Measurements from ENCODE around the gene RABL2A. TPM values are rescaled to one million over a fixed set of nuclear protein-coding genes. Genes with fewer than 3 reads are reported as not detected.
"Not testable (repeated sequence)": the region's sequence is repeated elsewhere in the genome, so short reads cannot be mapped to it uniquely, and the experiment has no call there.

Gene RABL2A
- total RNA-seq, 1 experiment from 2014 or later: 17.6 TPM

DNA sequence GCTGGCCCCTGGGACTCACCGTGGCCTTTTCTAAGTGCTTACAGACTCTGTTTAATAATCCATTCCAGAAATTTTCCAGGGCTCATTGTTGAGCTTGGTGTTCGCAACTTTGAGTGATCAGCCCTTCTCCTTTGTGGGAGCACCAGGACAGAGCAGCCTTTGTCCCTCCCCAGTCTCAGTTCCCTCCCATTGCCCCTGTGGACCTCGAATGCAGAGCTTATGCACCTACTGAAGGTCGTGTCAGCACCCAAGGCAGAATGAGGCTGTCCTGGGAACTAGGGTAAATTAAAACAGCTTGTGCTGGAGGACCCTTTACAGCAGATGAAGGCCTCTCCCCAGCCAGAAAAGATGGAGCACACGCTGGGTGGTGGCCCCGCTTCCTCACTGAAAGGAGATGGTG is 33.8 kb upstream of the RABL2A start:
- H3K27ac Mint-ChIP-seq (ENCODE audit: low read depth, unreplicated experiment): not testable (repeated sequence)

DNA sequence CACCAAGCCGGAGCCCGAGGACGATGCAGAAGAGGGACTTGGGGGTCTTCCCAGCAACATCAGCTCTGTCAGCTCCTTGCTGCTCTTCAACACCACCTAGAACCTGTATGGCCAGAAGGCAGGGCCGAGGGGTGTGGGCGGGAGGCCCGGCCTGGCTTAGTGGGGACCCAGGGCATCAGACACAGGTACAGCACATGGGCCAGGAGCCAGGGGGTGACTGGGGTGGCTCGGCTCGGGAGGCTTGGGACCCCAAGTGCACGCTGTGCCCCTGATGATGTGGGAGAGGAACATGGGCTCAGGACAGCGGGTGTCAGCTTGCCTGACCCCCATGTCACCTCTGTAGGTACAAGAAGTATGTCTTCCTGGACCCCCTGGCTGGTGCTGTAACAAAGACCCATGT is 31.3 kb upstream of the RABL2A start:
- POLR2A ChIA-PET; H3K27me3 Mint-ChIP-seq (ENCODE audit: insufficient read depth, unreplicated experiment); H3K9me3 Mint-ChIP-seq (ENCODE audit: unreplicated experiment); BruUV-seq (replicated peaks); H3K27ac Mint-ChIP-seq (ENCODE audit: low read depth, unreplicated experiment); H3K4me1 Mint-ChIP-seq (ENCODE audit: insufficient read depth, unreplicated experiment); CTCF ChIA-PET; intact Hi-C loops (cut with micrococcal nuclease); H3K36me3 Mint-ChIP-seq (ENCODE audit: insufficient read depth, unreplicated experiment); DNase-seq (ENCODE audit: unreplicated experiment); H3K4me3 Mint-ChIP-seq (ENCODE audit: unreplicated experiment): not testable (repeated sequence)

More for the DNA sequence above, 33.8 kb upstream of the RABL2A start:
- POLR2A ChIA-PET; H3K9me3 Mint-ChIP-seq (ENCODE audit: unreplicated experiment); BruUV-seq (replicated peaks); intact Hi-C loops (cut with micrococcal nuclease); H3K4me3 Mint-ChIP-seq (ENCODE audit: unreplicated experiment); H3K36me3 Mint-ChIP-seq (ENCODE audit: insufficient read depth, unreplicated experiment); H3K4me1 Mint-ChIP-seq (ENCODE audit: insufficient read depth, unreplicated experiment); DNase-seq (ENCODE audit: unreplicated experiment); H3K27me3 Mint-ChIP-seq (ENCODE audit: insufficient read depth, unreplicated experiment); CTCF ChIA-PET: not testable (repeated sequence)

DNA sequence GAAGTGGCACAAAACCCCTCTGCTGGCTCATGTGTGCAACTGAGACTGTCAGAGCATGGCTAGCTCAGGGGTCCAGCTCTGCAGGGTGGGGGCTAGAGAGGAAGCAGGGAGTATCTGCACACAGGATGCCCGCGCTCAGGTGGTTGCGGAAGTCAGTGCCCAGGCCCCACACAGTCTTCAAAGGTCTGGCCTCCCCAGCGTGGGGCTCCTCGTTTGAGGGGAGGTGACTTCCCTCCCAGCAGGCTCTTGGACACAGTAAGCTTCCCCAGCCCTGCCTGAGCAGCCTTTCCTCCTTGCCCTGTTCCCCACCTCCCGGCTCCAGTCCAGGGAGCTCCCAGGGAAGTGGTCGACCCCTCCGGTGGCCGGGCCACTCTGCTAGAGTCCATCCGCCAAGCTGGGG is 29.9 kb upstream of the RABL2A start:
- H3K4me3 Mint-ChIP-seq (ENCODE audit: unreplicated experiment); intact Hi-C loops (cut with micrococcal nuclease); BruUV-seq (replicated peaks); CTCF ChIA-PET; H3K9me3 Mint-ChIP-seq (ENCODE audit: unreplicated experiment); H3K4me1 Mint-ChIP-seq (ENCODE audit: insufficient read depth, unreplicated experiment); POLR2A ChIA-PET; H3K27ac Mint-ChIP-seq (ENCODE audit: low read depth, unreplicated experiment); DNase-seq (ENCODE audit: unreplicated experiment); H3K27me3 Mint-ChIP-seq (ENCODE audit: insufficient read depth, unreplicated experiment): not testable (repeated sequence)
- H3K36me3 Mint-ChIP-seq (ENCODE audit: insufficient read depth, unreplicated experiment): peaks cover 14% of the 10 kb centered on the region

DNA sequence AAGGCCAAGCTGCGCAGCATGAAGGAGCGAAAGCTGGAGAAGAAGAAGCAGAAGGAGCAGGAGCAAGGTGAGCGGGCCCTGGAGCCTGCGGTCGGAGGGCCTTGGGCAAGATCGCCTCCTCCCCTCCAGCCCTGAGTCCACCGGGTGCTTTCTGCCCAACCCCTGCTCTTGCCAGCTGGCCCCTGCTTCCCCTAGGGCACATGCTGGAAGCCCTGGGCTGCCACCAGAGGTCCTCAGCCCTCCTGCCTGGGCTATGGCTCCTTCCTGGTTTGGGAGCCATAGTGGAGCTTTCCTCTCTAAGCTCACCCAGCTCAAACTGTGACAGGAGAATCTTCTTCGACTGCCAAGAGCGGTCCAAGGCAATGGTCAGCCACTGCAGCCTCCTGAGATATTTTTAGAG is 29.5 kb upstream of the RABL2A start:
- H3K9me3 Mint-ChIP-seq (ENCODE audit: unreplicated experiment); H3K27me3 Mint-ChIP-seq (ENCODE audit: insufficient read depth, unreplicated experiment); intact Hi-C loops (cut with micrococcal nuclease); H3K4me1 Mint-ChIP-seq (ENCODE audit: insufficient read depth, unreplicated experiment); H3K27ac Mint-ChIP-seq (ENCODE audit: low read depth, unreplicated experiment); POLR2A ChIA-PET; DNase-seq (ENCODE audit: unreplicated experiment); CTCF ChIA-PET; BruUV-seq (replicated peaks); H3K4me3 Mint-ChIP-seq (ENCODE audit: unreplicated experiment): not testable (repeated sequence)
- peaks cover 14% of the 10 kb centered on the region for H3K36me3 Mint-ChIP-seq (ENCODE audit: insufficient read depth, unreplicated experiment)
- TF ChIP-seq, protein P1, sequence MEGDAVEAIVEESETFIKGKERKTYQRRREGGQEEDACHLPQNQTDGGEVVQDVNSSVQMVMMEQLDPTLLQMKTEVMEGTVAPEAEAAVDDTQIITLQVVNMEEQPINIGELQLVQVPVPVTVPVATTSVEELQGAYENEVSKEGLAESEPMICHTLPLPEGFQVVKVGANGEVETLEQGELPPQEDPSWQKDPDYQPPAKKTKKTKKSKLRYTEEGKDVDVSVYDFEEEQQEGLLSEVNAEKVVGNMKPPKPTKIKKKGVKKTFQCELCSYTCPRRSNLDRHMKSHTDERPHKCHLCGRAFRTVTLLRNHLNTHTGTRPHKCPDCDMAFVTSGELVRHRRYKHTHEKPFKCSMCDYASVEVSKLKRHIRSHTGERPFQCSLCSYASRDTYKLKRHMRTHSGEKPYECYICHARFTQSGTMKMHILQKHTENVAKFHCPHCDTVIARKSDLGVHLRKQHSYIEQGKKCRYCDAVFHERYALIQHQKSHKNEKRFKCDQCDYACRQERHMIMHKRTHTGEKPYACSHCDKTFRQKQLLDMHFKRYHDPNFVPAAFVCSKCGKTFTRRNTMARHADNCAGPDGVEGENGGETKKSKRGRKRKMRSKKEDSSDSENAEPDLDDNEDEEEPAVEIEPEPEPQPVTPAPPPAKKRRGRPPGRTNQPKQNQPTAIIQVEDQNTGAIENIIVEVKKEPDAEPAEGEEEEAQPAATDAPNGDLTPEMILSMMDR (IDR thresholded peaks at IDR 0.05; ENCODE audit: unreplicated experiment): peak; percentile 7

DNA sequence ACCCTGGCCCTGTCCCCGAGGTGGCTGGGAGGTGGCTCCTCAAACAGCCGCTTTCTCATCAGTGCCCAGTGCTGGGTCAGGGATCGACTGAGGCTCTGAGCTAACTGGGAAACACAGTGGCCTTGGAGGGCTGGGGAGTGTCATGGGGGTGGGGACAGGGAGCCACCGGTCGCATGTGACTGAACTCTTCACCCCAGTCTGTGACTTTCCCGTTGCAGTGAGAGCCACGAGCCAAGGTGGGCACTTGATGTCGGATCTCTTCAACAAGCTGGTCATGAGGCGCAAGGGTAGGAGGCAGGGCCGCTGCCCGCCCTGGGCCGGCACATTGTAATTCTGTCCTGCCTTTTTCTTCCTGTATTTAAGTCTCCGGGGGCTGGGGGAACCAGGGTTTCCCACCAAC is 28.9 kb upstream of the RABL2A start:
- H3K36me3 Mint-ChIP-seq (ENCODE audit: insufficient read depth, unreplicated experiment): peaks cover 14% of the 10 kb centered on the region
- POLR2A ChIA-PET; intact Hi-C loops (cut with micrococcal nuclease); H3K9me3 Mint-ChIP-seq (ENCODE audit: unreplicated experiment); H3K27ac Mint-ChIP-seq (ENCODE audit: low read depth, unreplicated experiment); DNase-seq (ENCODE audit: unreplicated experiment); H3K27me3 Mint-ChIP-seq (ENCODE audit: insufficient read depth, unreplicated experiment); H3K4me1 Mint-ChIP-seq (ENCODE audit: insufficient read depth, unreplicated experiment); BruUV-seq (replicated peaks); H3K4me3 Mint-ChIP-seq (ENCODE audit: unreplicated experiment); CTCF ChIA-PET: not testable (repeated sequence)

DNA sequence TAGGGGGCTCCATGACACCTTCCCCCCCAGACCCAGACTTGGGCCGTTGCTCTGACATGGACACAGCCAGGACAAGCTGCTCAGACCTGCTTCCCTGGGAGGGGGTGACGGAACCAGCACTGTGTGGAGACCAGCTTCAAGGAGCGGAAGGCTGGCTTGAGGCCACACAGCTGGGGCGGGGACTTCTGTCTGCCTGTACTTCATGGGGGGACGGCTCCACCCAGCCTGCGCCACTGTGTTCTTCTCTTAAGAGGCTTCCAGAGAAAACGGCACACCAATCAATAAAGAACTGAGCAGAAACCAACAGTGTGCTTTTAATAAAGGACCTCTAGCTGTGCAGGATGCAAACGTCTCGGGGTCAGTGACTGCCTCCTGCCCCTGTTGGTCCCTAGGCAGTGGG is 28.3 kb upstream of the RABL2A start:
- H3K27me3 Mint-ChIP-seq (ENCODE audit: insufficient read depth, unreplicated experiment); BruUV-seq (replicated peaks); intact Hi-C loops (cut with micrococcal nuclease); DNase-seq (ENCODE audit: unreplicated experiment); H3K9me3 Mint-ChIP-seq (ENCODE audit: unreplicated experiment); H3K4me1 Mint-ChIP-seq (ENCODE audit: insufficient read depth, unreplicated experiment); H3K27ac Mint-ChIP-seq (ENCODE audit: low read depth, unreplicated experiment); H3K4me3 Mint-ChIP-seq (ENCODE audit: unreplicated experiment); CTCF ChIA-PET; POLR2A ChIA-PET: not testable (repeated sequence)
- peaks cover 14% of the 10 kb centered on the region for H3K36me3 Mint-ChIP-seq (ENCODE audit: insufficient read depth, unreplicated experiment)

DNA sequence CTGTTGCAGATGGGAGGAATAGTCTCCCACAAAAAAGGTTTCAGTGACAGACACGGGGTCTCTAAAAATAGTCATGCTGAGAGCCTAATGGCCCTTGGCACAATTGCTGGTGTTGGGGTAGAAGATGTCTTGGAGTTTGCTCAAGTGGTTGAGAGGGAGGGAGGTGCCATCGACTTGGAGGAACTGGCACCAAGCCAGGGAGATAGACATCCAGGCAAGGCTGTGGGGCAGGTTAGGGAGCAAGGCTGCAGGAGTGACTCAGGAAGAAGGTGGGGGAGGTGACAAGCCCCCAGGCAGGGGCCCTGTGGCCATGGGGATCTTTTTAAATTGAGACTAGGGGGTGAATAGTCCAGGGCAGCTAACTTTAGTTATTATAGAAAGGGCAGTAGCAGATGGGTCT is 27.9 kb upstream of the RABL2A start:
- H3K9me3 Mint-ChIP-seq (ENCODE audit: unreplicated experiment); BruUV-seq (replicated peaks); H3K27ac Mint-ChIP-seq (ENCODE audit: low read depth, unreplicated experiment); H3K27me3 Mint-ChIP-seq (ENCODE audit: insufficient read depth, unreplicated experiment); DNase-seq (ENCODE audit: unreplicated experiment); CTCF ChIA-PET; H3K4me3 Mint-ChIP-seq (ENCODE audit: unreplicated experiment); intact Hi-C loops (cut with micrococcal nuclease); H3K4me1 Mint-ChIP-seq (ENCODE audit: insufficient read depth, unreplicated experiment); POLR2A ChIA-PET: not testable (repeated sequence)
- H3K36me3 Mint-ChIP-seq (ENCODE audit: insufficient read depth, unreplicated experiment): peaks cover 16% of the 10 kb centered on the region

Data from MCF 10A (cell line).